Activated CD4-positive, CD25-positive, alpha-beta regulatory T cell treated with anti-CD3 and anti-CD28 coated beads, Interleukin-2, amount 50 U/mL, for 16 hours (primary cell): ENCODE data around the gene TRAPPC6A.

ENCODE experiments used
- DNase-seq: peaks from one replicate; pipeline ENCODE4 v3.0.0-alpha.2; 2020; ENCODE audit warnings: low read depth, low spot score

TRAPPC6A gene

GRCh38 chr19:45186509-45187334 is 8.7 kb upstream of the TRAPPC6A start:
- no peak for DNase-seq

GRCh38 chr19:45184115-45184514 is 6.1 kb upstream of the TRAPPC6A start:
- DNase-seq, result no peak

GRCh38 chr19:45182758-45183157 is 4.7 kb upstream of the TRAPPC6A start:
- DNase-seq, result no peak

- DNase-seq, result no peak
Observed at GRCh38 chr19:45180936-45181335, 2.9 kb upstream of the TRAPPC6A start.

- no peak for DNase-seq
Observed at GRCh38 chr19:45179892-45180370, 1.9 kb upstream of the TRAPPC6A start.

DNA sequence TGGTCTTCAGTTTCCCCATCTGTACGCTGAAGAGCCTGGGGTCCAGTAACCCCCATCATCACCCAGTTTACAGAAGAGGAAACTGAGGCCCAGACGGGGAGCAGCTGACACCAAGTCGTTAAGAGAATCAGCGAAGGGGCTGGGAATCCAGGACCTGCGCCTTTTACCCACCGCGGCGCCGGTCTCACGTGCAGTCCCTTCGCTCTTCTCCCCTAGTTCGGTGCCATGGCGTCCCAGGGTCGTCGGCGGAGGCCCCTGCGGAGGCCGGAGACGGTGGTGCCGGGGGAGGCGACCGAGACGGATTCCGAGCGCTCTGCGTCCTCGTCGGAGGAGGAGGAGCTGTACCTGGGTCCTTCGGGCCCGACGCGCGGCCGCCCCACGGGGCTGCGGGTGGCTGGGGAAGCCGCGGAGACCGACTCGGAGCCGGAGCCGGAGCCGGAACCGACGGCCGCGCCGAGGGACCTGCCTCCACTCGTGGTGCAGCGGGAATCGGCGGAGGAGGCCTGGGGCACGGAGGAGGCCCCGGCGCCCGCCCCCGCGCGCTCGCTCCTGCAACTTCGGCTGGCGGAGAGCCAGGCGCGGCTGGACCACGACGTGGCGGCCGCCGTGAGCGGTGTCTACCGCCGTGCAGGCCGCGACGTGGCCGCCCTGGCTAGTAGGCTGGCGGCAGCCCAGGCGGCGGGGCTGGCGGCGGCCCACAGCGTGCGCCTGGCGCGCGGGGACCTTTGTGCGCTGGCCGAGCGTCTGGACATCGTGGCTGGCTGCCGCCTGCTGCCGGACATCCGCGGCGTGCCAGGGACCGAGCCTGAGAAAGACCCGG is 1.2 kb upstream of the TRAPPC6A start:
- no peak for DNase-seq

DNA sequence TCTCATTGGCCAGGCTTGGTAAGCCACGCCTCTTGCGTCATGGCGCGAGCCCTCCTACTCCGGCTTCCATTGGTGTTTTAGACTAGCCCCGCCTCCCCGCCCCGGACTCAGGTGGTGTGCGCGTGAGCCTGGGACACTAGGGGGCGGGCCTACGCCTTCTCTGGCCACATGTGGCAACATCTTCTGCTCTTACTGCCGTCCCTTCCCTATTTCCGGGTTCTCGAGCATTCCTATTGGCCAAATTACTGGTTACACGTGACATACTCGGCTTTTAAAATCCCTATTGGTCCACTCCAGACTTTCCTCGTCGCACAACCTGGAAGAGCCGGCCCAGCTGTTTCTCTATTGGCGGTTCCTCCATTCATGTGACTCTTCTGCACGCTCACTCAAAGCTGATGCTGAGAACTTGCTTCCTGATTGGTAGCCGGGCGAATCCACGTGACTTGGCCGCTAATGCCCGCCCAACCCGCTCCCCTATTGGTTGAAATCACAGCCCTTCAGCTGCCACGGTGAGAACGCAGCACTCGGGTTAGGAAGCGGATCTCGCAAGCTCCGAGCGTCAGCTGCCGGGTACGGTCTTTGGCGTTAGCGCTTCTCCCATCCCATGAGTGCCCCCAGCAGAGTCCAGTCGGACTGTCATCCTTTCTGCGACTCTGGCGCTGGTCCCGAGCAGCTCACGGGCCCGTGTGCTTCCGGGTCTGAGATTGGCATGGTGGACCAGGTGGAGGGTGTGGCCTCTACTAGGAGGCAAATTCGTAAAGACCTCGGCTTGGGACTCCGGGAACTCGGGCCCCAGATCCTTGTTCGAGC is 430 bp upstream of the TRAPPC6A start, which contains the start of gene BLOC1S3:
Gene BLOC1S3, plus strand, starts transcription at position 523 of the 810 bp plus-strand sequence. CDS start 513 bp downstream, outside the sequence.
- peak; percentile 99 for DNase-seq

DNA sequence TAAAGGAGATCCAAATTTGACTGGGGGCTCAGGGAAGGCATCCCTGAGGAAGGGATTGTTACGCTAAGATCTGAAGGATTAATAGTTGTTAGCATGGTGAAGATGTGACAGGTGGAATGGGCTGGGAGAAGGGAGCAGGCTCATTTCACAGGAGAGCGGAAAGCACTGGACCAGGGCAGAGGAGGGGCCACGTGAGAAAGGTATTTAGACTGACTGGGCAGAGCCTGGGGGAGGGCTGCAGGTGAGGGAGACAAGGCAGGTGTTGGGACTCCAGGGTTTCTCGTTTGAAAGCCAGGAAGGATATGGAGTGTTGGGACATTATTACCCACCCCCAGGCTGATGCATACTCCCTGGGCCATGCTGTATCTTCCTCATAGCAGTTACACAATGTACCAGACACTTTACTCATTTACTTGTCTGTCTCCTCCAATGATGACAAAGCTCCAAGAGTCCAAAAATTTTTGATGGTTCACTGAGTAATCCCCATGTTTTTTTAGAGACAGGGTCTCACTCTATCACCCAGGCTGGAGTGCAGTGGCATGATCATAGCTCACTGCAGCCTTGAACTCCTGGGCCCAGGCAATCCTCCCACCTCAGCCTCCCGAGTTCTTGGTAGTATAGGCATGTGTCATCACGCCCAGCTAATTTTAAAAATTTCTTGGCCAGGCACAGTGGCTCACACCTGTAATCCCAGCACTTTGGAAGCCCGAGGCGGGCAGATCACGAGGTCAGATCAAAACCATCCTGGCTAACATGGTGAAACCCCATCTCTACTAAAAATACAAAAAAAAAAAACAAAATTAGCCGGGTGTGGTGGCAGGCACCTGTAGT is 2.3 kb downstream of the TRAPPC6A start:
- DNase-seq, result no peak

GRCh38 chr19:45173816-45174215 is 4.2 kb downstream of the TRAPPC6A start:
- DNase-seq, result no peak

DNA sequence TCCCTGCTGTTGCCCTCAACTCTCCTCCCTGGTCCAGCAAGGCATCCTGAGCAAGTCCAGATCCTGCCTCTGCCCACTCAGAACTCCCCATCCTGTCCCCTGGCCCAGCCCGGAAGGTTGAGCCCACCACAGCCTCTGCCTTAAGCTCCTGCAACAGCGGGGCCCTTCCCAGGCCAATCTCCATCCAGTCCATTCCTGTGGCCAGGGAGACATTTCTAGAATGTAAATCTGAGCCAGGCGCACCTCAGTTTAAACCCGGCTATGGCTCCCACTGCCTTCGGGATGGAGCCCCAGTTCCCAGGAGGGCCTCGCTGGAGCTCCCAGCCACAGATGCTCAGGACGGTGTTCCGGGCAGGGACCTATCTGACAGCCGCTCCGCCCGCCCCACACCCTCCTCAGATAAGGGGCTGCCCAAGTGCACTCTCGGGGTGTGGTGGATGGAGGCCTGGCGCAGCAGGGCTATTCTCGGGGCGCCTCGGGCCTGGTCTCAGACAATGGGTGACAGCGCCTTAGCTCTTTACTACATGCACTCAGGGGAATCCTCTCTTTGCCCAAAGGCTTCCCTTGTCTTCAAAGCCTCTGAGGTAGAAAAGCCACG is 5.3 kb downstream of the TRAPPC6A start:
- no peak for DNase-seq

GRCh38 chr19:45172173-45172572 is 5.9 kb downstream of the TRAPPC6A start:
- DNase-seq, result no peak

DNA sequence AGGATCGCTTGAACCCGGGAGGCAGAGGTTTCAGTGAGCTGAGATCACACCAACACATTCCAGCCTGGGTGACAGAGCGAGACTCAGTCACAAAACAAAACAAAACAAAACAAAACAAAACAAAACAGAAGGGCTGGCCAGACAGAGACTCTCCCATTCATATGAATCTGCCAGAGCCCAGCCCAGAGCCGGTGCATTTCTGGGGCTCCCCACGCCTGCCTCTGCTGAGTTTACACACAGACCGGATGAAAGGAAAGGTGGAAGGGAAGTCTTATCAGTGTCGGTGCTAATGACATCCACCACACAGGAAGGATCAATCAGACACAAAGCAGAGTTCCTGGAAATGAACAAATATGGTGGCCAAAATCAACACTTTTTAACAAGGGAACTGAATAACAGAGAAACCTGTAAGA is 6.8 kb downstream of the TRAPPC6A start:
- no peak for DNase-seq

DNA sequence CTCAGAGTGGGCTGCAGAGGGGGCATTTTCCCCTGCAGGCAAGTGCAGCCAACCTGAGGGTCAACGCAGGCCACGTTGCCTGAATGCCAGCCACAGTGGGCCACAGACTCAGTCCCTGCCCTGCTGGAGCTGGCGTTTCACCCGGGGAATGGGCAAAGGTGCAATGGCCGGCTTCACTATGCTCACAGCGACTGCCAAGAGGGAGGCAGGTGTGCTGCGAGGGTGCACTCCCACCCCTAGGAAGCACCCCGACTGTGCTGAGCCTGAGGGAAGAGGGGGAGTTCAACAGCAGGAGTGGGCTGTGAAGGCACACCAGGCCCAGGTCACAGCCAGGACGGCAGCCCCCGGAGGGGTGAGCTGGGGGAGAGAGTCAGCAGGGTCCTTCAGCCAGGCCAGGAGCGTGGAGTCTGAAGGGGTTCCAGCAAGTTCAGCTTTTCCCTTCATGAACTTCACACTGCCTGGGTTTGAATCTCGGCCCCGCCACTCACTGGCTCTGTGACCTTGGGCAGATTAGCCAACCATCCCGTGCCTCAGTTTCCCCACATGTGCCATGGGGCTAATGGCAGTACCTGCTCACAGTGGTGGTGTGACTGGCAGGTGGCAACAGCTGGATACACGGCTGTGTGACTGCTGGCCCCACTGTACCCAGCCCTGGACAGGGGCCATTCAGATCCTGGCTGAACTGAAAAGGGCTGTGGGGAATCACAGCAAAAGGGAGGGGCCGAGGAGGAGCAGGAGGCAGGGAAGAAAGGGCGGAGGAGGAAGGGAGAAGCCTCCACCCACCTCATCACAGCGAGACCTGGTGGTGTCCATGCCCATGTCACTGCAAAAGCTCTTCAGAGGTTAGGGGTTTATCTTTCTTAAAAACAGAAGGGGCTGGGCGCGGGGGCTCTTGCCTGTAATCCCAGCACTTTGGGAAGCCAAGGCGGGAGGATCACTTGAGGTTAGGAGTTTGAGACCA is 7.6 kb downstream of the TRAPPC6A start:
- no peak for DNase-seq

DNA sequence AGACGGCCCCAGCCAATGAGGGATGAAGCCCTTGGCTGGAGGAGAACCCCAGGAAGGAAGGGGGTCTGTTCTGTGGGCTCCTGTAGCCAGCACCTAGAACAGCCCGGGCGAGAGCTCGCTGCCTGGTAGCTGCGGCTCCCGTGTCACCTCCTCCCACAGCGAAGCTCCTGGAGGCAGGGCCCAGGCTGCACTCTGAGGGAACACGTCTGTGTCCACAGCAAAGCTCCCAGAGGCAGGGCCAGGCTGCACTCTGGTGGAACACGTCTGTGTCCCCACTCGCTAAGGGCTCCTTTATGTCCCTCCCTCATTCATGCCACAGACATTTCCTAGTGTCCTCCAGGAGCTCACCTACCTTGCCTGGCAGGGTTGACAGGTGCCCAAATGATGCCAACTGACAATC is 8.4 kb downstream of the TRAPPC6A start:
- DNase-seq, result no peak

DNA sequence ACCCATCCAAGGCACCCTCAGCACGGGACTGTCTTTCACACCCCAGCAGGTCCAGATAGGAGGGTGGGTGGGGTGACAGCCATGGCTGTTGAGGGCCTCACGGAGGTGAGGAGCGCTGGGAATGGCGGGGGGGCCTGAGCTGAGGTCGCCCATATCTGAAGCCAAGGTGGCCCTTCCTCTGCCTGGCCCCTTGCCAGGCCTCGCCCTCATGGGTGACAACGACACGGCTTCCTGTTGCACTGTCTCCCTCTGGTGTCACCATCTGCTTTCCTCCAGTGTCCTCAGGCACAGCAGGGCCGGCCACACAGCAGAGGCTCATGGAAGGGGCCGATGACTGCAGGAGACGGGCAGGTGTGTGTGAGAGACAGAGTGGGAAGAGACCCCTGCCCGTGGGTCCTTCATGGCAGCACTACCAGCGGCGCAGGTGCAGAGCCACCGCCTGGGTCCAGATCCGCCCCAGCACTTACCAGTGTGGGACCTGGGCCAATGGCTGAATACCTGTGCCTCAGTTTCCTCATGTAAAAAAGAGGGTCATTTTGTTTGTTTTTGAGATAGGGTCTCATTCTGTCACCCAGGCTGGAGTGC is 9.2 kb downstream of the TRAPPC6A start:
- no peak for DNase-seq

DNA sequence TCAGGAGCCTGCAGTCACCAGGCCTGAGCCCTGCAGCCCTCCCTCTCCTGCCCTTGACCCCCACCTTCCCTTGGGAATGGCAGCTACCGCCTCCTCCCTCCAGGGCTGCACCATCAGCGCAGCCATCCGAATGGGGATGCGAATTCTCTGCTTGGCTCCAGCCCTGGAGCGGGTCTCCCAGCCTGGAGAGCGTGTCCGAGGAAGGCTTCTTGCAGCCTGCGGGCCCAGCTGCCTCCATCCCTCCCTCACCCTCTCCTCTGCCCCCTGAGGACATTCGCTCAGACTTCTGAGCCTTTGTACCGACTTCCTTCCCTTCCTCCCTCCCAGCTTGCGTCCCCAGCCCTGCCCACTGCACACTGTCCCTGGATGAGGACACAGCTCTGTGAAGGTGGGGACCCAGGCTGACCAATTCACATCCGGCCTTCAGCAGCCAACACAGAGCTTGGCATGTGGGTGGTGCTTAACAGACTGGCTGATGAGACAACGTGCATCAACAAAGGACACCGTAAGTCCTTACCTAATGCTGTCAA is 11.2 kb downstream of the TRAPPC6A start:
- no peak for DNase-seq

DNA sequence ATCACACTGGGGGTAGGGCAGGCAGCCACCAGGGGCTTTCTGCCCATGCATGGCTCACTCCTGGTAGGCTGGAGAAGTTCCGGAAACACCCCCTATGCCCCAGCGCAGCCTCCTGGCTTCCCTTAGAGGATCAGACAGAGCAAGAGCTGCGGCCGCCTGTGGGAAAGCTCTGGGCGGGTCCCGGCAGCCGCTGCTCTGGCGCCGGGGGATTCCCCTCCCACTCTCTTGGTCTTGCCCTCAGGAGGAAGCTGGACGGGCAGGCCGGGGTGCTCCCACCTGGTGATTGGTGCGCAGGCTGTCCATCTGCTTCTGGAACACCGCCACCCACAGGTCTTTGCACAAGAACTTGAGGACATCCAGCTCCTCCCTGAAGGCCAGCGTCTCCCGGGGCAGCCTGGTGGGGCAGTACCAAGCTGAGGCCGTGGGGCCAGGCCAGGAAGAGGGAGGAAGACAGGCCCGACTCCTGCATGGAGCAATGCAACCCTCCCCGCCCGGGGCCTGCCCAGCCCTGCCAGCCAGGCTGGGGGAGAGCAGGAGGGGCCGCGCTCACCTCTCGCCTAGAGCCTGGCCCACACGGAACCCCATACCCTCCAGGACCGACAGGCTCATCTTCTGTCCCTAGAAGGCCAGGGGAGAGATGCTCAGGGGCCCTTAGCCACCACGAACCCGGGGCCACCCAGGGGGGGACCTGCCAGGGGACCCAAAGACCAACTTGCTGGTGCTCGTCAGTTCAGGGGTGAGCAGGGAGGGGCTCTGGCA is 13.3 kb downstream of the TRAPPC6A start:
- no peak for DNase-seq
